HG02588 (cell line): ENCODE data around the gene CEMIP.

Source experiments
- ATAC-seq: cut with Tn5 transposase; IDR thresholded peaks from one replicate; pipeline ENCODE4 v1.9.1; 2021; ENCODE audit warnings: mild to moderate bottlenecking, moderate library complexity; ENCODE audit not compliant: unreplicated experiment

CEMIP gene

GRCh38 chr15:80820092-80820491 is 40.9 kb downstream of the CEMIP start:
- ATAC-seq: no peak

GRCh38 chr15:80822256-80822655 is 43.1 kb downstream of the CEMIP start:
- ATAC-seq: no peak

DNA sequence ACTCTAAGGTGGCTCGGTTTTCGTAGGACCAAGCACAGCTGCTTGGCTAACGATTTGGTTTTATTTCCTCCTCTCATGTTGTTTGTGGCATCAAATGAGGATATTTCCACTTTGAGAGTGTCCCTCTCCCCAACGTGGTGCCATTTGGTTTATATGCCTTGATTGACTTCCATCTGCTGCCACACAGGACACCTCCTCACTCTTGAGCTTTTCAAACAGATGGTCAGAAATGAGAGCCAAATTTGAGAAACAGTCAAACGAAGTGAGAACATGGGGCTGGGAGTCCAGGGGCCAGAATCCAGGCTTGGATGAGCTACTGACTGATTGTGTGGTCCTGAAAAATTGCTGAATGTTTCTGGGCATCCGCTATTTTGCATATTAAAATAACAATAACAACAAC is 43.5 kb downstream of the CEMIP start:
- ATAC-seq: no peak

DNA sequence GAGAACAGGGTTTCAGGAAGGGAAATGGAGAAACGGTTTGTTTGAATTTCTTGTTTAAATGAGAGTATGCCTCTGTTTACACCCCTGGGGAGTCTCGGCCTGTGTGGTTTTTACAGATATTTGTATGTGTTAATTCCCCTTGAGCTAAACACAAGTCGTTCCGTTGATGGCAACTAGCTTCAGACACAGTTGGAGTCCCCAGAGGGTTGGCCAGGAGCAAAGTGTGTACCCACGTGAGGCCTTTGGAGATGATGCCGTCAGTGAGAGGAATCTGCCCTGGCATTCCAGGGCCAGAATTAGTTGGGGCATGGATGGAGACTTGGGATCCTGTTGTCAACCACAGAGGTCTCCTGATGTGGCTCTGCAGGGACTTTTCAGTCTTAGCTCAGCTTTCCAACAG is 44.0 kb downstream of the CEMIP start:
- no peak for ATAC-seq

- no peak for ATAC-seq
Observed at GRCh38 chr15:80823995-80824394, 44.8 kb downstream of the CEMIP start.

DNA sequence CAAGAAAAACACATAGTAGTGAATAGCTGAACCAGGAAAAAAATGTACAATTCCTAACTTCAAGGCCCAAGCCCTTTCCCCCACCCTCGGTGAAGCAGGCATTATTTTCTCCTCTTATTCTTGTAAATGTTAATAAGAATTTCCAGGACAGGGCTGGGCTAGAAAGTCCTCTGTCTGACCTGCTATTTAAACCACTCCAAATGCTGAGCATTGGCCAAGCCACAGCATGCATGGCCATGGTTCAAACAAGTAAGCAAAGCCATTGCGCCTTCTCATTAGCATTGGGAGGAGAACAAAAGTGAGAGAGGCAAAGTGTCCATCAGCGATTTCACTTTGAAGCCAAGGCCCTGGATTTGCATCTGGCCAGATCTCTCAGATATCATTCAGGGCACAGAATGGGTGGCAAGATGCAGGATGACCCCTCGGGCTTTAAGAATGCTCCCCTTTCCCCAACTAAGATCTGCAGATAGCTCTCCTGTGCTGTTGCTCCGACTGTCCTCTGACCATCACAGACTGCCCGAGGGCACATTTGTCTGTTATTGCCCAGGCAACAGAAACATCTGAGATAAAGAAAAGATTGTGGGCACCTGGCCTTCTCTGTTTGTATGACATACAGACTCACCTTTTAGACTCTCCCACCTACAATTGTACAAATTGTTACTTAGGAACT is 46.3 kb downstream of the CEMIP start:
- no peak for ATAC-seq

GRCh38 chr15:80828796-80829195 is 49.6 kb downstream of the CEMIP start:
- no peak for ATAC-seq

- no peak for ATAC-seq
Observed at GRCh38 chr15:80830677-80831076, 51.5 kb downstream of the CEMIP start.

DNA sequence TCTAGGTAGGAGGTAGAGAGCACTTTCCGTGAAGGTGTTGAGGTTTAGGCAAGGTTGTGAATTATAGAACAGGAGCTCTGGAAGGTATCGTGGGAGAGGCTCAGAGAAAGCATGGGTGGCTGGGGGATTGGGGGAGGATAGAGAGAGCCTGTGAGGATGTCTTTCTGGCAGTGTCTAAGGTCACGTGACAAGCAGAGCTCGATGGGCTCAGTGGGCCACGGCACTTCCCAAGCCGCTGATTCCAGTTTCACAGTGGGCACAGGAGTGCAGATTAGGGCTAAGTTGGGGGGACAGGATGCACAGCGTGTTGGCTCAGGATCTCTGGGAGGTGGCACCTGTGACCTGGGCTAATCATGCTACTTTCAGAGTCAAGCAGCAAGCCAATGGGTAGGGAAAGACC is 52.0 kb downstream of the CEMIP start:
- no peak for ATAC-seq

DNA sequence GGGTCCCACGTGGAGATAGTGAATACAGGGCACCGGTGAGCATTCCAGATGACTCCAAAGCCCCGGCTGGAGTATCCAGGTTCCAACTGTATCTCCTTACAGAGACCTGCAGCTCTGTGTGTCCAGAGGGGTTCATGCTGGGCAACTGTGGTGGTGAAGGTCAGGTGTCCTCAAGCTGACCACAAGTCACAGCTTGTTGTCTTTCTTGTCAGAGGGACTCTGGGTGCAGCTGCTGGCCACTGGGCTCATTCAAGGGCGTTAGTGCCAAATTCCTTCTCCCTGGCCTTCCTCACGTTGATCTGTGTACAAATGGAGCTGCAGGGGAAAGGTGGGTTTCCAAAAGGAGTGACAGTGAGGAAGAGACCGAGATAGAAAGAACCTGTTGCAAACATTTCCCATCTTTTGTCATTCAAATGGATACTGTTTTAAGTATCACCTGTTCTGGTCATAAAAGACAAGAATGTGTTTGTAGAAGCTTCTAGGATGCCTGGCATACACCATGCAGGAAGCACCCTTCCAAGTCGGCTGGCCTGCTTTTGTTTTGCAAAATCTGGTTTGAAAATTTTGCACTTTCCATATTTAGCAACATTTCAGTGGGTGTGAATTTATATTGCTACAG is 52.5 kb downstream of the CEMIP start:
- ATAC-seq: no peak

GRCh38 chr15:80832686-80833085 is 53.5 kb downstream of the CEMIP start:
- no peak for ATAC-seq

DNA sequence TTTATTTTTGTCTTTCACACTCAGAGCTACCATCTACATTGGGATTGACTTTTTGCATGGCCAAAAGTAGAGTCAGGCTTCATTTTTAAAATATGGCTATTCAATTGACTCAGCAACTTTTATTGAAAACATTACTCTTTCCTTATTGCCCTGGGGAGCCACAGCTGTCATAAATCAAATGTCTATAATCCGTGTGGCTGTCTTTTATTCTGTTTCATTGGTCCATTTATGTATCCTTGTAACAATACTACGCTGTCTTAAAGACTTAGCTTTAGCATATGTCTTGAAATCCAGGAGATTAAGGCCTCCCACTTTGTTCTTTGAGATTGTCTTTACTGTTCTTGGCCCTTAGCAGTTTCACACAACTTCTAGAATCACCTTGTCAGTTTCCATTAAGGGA is 55.2 kb downstream of the CEMIP start:
- no peak for ATAC-seq

GRCh38 chr15:80834906-80835305 is 55.7 kb downstream of the CEMIP start:
- ATAC-seq: no peak

DNA sequence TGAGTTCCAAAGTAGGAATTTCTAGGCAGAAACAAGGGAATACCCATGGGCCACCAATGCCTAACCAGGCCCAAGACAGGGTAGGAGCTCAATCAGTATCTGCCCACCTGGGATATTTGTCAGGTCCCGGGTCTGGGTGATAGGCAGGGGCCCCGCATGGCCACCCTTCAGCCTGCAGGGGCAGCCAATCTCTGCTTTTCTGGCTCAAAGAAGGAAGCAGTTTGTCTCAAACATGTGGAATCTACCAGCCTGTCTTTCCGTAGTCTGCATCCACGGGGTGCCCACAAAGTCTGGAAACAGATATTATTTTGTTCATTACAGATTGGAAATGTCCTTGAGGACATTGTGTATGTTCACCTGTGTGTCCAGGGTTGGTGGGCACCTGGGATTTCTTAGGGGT is 56.2 kb downstream of the CEMIP start:
- no peak for ATAC-seq

DNA sequence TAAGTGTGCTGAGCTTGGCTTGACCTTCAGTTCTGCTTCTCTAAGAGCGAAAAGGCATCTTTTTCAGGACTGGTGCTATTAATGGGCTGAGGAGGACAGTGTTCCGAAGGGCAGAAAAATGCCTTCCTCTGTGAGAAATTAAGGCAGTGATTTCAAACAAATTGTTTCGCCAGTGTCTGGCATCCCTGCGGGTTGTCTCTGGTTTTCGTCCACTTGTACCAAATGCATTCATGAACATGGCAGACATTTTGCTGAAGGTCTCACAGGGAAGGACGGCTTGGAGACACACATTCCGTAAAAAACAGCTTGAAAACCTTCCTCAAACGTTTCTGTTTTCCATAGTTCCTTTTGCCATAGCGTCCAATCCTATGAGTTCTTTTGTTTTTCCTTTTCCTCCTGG is 57.1 kb downstream of the CEMIP start:
- ATAC-seq: no peak

- no peak for ATAC-seq
Observed at GRCh38 chr15:80837006-80837405, 57.8 kb downstream of the CEMIP start.

DNA sequence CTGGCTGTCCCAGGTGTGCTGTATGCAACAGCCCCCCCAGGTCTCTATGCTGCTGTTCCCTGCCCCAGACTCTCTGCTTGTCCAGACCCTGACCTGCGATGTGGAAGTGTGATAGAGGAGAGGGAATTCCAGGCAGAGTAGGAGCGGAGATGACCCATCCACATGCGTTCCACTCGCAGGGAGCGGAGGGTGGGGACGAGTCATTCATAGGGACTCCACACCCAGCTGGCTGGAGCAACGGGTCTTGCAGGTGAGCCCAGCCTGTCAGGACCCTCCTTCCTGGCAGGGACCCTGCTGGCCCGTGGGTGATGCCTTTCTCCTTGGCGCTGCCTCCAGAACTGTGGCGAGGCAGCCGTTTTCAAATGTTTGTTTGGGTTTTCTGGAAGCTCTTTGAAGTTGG is 58.8 kb downstream of the CEMIP start:
- no peak for ATAC-seq

DNA sequence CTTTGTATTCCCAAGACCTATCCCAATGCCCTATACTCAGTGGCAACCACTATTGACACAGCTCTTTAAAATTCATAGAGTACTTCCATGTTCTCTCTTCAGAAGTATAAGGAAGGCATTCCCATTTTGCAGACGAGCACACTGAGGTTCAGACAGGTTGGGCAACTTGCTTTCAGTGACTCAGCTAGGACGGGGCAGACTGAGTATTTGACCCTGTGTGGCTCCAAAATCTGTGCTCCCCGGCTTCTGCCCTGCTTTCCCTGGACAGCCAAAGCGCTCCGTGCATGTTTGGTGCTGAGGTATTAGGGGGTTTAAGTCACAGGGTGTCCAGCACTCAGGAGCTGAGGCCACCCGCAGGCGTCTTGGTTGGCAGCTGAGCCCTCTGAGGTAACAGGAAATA is 59.5 kb downstream of the CEMIP start:
- ATAC-seq: no peak

GRCh38 chr15:80839764-80840130 is 60.6 kb downstream of the CEMIP start:
- ATAC-seq: no peak

DNA sequence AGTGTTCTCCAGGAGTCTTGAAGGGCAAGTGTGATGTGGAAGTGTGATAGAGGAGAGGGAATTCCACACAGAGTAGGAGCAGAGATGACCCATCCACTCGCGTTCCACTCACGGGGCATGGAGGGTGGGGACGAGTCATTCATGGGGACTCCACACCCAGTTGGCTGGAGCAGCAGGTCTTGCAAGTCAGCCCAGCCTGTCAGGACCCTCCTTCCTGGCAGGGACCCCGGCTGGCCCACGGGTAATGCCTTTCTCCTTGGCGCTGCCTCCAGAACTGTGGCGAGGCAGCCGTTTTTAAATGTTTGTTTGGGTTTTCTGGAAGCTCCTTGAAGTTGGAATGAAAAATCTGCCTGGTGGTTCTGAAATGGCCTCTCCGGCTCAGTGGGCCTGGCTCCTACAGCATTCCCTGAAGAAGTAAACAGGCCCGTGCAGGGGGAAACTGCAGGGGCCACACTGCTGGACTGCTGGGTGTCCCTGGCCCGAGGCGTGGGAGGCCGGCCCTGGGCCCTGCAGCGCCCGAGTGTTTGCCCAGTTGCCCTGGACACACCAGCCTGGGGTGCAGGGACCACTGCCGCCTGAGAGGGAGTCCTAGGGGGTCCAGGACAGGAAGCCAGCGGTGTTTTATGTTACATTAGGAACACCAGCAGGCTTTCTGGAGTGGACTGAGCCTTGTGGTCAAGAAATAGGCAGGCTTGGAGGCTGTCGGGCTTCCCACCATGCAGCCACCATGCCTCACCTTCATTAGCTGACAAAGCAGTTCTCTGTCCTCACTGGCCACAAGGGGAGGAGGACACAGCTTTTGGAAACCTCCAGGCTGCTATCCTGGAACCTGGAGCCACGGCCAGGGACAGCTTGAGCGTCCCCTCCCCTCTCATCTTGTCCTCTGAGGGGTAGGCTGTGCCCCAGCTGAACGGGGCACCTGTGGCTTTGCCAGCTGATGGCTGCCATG is 61.3 kb downstream of the CEMIP start:
- no peak for ATAC-seq

- ATAC-seq: no peak
Observed at GRCh38 chr15:80841541-80841940, 62.4 kb downstream of the CEMIP start.
